Ecto neural progenitor cell (in vitro differentiated cells): ENCODE results near the gene CDH15.
A peak's percentile ranks its signal among the peaks of the same experiment; 100 is the strongest.
"Not testable (repeated sequence)": the region's sequence is repeated elsewhere in the genome, so short reads cannot be mapped to it uniquely, and the experiment has no call there.

Source experiments
- DNase-seq: peaks from one replicate; pipeline ENCODE4 v3.0.0-alpha.2; 2018; ENCODE audit warnings: low spot score

CDH15 gene

DNA sequence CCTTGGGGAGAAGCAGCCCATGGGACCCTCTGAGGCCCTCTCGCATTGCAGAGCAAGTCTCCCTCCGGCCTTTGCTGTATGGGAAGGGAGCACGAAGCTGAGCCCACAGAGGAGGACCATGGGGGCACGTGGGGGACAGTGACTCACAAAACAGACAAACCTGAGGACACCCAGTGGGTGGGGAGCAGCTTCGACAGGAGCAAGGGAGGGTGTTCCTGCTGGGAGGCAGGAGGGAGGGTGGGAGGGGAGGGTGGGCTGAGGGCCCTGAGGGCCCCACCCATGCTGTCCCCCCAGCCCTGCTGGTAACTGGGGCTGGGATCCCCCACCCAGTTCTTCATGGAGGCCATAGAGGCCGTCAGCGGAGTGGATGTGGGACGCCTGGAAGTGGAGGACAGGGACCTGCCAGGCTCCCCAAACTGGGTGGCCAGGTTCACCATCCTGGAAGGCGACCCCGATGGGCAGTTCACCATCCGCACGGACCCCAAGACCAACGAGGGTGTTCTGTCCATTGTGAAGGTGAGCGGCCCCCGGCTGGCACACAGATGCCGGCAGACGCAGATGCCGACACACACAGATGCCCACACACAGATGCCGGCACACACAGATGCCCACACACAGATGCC is 16.3 kb downstream of the CDH15 start:
- DNase-seq = peak; percentile 46

DNA sequence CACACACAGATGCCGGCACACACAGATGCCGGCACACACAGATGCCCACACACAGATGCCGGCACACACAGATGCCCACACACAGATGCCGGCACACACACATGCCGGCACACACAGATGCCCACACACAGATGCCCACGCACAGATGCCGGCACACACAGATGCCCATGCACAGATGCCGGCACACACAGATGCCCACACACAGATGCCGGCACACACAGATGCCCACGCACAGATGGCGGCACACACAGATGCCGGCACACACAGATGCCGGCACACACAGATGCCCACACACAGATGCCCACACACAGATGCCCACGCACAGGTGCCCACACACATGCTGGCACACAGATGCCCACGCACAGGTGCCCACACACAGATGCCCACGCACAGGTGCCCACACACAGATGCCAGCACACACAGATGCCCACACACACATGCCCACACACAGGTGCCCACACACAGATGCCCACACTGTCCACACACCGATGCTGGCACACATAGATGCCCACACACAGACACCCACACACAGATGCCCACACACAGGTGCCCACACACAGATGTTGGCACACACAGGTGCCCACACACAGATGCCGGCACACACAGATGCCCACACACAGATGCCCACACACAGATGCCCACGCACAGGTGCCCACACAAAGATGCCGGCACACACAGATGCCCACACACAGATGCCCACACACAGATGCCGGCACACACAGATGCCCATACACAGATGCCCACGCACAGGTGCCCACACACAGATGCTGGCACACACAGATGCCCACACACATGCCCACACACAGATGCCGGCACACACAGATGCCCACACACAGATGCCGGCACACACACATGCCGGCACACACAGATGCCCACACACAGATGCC is 17.2 kb downstream of the CDH15 start:
- not testable (repeated sequence) for DNase-seq

DNA sequence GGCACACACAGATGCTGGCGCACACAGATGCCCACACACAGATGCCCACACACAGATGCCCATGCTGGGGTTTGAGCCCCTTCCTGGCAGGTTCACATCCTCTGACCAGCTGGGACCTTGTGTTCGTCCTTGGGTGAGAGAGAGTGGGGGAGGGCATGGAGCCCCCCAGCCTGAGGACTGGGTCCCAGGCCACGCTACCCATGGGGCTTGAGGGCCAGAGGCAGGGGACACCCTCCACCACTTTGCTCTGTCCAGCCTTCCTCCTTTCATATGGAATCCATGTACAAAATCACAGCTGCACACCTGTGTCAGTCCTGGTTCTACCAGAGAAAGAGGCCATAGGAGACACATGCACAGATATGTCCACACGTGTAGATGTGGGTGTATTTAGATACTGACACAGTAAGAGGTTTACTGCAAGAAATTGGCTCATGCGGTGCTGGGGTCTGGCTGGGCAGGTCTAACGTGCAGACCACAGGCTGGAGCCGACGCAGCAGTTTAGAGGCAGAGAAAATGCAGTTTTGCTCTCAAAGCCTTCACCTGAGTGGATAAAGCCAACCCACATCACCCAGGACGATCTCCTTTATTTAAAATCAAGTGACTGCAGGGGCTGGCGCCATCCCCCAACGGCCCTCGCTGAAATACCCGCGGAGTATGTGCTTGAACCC is 17.9 kb downstream of the CDH15 start:
- peak; percentile 41 for DNase-seq

DNA sequence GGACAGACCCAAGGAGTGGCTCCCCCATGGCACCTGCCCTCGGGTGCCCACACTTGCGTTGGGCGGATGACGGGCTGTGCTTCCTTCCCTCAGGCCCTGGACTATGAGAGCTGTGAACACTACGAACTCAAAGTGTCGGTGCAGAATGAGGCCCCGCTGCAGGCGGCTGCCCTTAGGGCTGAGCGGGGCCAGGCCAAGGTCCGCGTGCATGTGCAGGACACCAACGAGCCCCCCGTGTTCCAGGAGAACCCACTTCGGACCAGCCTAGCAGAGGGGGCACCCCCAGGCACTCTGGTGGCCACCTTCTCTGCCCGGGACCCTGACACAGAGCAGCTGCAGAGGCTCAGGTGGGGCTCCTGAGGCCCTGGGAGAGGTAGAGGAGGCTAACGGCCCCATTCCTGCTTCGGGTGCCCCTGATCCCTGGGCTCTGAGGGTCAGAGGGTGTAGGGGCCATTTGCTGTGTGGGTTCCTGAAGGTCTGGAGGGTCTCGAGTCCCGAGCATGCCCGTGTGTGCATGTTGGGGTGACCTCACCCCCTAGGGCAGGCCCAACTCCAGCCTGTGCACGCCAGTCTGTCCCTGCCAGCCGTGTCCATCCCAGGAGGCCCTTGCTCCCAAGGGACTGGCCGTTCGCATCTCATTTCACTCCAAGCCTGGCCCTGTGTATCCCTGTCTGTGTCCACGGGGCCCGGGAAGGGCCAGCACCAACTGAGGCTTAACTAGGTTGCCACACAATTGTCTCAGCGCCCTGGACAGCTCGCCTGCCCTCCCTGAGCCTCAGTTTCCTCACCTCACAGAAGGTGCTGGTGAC is 18.8 kb downstream of the CDH15 start:
- peak; percentile 49 for DNase-seq

DNA sequence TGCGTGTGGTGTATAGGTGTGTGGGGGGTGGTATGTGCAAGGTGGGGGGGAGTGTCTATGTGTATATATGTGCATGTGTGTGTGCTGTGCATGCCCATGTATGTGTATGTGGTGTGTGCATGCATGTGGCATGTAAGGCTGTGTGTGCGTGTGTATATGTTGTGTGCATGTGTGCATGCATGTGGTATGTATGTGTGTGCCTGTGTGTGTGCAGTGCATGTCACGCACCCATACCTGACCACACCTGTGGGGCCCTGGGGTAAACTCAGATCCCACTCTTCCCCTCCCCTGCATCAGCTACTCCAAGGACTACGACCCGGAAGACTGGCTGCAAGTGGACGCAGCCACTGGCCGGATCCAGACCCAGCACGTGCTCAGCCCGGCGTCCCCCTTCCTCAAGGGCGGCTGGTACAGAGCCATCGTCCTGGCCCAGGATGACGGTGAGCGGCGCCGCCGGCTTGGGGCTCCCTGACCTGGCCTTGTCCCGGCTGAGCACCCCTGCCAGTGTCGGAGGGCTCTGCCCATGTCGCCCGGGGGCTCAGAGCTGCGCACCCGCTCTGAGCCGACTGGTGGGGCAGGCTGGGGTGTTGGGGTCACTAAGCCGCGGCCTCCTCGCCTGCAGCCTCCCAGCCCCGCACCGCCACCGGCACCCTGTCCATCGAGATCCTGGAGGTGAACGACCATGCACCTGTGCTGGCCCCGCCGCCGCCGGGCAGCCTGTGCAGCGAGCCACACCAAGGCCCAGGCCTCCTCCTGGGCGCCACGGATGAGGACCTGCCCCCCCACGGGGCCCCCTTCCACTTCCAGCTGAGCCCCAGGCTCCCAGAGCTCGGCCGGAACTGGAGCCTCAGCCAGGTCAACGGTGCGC is 19.7 kb downstream of the CDH15 start:
- peak; percentile 48 for DNase-seq

DNA sequence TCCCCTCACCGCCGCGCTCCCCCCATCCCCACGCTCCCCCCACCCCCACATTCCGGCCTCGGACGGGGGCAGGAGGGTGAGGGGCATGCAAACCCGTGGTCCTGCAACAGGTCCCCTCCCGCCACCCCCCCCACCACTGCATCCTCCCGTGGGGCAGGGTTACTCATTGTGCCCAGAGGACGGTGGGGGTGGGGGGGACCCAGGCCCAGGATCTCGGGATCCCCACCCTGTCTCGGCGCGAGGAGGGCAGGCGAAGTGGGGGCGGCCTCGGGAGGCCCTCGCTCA is 20.3 kb downstream of the CDH15 start:
- no peak for DNase-seq

DNA sequence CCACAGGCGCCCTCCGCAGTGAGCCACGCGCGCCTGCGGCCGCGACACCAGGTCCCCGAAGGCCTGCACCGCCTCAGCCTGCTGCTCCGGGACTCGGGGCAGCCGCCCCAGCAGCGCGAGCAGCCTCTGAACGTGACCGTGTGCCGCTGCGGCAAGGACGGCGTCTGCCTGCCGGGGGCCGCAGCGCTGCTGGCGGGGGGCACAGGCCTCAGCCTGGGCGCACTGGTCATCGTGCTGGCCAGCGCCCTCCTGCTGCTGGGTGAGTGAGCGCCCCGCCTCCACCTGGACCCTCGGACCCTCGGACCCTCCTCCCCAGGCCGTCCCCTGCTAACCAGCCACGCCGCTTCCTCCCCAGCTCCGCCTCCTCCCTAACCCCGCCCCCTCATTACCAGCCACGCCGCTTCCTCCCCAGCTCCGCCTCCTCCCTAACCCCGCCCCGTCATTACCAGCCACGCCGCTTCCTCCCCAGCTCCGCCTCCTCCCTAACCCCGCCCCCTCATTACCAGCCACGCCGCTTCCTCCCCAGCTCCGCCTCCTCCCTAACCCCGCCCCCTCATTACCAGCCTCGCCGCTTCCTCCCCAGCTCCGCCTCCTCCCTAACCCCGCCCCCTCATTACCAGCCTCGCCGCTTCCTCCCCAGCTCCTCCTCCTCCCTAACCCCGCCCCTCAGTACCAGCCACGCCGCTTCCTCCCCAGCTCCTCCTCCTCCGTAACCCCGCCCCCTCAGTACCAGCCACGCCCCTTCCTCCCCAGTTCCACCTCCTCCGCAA is 20.8 kb downstream of the CDH15 start:
- DNase-seq = peak; percentile 59

DNA sequence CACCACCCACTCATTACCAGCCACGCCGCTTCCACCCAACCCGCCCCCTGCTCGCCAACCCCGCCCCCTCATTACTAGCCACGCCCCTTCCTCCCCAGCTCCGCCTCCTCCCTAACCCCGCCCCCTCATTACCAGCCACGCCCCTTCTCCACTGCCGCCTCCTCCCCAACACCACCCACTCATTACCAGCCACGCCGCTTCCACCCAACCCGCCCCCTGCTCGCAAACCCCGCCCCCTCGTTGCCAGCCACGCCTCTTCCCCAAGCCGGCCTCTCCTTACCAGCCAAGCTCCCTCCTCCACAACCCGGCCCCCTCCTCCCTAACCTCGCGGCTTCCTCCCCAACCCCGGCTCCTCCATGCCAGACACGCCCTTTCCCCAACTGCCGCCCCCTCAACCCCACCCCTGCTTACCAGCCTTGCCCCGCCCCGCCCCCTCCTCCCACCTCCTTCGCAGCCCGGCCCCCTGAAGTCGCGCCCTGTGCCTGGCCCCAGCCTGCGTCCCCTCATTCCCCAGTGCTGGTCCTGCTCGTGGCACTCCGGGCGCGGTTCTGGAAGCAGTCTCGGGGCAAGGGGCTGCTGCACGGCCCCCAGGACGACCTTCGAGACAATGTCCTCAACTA is 21.5 kb downstream of the CDH15 start:
- DNase-seq = peak; percentile 81

DNA sequence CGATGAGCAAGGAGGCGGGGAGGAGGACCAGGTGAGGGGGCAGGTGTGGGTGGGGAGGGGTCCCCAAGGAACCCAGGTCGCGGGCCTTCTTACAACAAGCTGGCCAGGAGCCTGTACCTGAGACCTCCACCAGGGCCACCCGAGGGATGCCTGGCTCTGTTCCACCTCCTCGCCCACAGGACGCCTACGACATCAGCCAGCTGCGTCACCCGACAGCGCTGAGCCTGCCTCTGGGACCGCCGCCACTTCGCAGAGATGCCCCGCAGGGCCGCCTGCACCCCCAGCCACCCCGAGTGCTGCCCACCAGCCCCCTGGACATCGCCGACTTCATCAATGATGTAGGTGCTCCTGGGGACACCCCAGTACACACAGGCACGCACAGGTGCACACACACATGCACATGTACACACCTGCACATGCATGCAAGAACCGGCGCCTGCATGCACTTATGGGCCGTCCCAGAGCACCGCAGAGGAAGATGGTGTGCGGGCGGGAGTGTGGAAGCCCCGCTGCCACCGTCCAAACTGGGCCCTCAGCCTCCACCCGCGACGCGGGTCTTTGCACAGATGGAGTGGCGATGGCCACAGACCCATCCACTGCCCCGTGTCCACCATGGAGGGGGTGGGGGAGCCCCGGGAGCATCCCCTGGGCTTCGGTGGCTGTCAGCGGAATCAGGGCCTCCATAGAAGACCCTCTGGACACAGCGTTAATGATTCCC is 22.2 kb downstream of the CDH15 start:
- peak; percentile 52 for DNase-seq

DNA sequence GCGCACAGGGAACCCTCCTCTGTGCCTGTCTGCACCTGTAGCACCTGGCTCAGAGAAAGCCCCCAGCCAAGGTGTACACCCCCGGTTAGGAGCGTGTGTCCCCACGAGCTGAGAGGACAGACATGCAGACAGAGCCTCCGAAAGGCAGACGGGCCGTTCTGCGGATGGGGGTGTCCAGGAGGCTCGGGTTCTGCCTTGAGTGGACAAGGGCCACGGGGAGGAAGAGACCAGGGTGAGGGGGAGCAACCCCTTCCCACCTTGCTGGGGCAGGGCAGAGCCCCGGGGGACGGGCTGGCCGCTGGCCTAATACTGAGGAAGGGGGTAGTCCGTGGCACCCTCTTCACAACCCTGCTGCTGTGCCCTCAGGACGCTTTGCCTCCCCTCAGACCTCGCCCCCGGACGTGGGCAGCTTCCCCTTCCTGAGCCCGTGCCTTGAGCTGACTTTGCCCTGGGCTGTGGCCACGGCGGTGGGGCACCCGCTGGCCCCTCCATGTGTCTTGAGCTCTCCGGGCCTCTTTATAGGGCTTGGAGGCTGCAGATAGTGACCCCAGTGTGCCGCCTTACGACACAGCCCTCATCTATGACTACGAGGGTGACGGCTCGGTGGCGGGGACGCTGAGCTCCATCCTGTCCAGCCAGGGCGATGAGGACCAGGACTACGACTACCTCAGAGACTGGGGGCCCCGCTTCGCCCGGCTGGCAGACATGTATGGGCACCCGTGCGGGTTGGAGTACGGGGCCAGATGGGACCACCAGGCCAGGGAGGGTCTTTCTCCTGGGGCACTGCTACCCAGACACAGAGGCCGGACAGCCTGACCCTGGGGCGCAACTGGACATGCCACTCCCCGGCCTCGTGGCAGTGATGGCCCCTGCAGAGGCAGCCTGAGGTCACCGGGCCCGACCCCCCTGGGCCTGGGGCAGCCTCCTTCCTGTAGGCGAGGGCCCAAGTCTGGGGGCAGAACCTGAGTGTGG is 23.1 kb downstream of the CDH15 start:
- peak; percentile 53 for DNase-seq

DNA sequence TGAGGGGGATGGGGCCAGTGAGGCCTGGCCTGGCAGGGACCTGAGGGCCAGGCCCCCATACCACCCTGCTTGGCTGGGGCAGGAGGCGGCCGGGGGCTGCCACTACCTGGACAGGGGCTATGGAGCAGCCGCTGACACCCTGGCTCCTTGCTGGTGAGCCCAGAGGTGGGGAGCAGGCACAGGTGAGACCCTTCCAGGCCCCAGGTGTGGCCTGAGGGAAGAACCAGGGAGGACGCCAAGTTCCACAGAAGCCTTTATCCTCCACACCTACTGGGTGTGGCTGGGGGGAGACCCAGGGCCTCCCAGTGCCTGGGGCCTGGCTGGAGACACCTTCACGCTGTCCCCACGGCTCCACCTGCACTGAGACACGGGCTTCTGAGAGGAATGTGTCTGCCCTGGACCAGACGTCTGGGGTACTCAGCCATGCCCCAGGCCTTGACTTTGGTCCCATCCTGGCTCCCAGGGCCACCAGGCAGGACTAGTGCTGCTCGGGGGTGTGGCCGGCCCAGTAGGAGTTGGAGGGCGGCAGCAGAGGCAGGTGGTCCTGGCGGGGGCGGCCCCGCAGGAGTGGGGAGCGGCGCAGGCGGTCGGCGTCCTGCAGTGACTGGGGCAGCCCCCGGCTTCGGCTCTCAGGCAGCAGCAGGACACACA is 24.1 kb downstream of the CDH15 start:
- peak; percentile 42 for DNase-seq

DNA sequence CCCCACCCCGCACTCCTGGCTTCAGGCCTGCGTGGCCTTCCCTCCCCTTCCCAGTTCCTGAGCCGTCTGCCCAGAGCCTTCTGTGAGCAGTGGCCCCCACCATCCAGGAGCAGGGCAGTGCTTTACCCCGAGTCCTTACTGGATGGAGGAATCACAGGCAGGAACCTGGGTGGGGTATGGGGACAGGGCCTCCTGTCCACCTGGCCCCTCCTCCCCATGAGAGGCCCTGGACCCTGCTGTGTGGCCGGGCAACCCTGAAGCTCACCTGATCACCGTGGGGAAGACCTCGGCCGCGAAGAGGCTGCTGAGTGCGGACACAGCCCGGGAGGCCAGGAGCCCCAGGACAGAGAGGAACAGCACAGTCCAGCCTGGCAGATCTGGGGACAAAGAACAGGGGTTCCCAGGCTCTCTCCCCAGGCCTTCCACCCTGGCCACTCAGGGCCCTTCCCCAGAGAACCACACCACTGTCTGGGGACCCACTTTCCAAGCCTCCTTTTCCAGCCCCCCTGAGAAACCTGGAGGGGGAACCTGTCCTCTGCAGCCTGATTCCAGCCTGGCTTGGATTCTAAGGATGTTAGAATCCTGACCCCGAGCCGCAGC is 25.6 kb downstream of the CDH15 start:
- DNase-seq = no peak

DNA sequence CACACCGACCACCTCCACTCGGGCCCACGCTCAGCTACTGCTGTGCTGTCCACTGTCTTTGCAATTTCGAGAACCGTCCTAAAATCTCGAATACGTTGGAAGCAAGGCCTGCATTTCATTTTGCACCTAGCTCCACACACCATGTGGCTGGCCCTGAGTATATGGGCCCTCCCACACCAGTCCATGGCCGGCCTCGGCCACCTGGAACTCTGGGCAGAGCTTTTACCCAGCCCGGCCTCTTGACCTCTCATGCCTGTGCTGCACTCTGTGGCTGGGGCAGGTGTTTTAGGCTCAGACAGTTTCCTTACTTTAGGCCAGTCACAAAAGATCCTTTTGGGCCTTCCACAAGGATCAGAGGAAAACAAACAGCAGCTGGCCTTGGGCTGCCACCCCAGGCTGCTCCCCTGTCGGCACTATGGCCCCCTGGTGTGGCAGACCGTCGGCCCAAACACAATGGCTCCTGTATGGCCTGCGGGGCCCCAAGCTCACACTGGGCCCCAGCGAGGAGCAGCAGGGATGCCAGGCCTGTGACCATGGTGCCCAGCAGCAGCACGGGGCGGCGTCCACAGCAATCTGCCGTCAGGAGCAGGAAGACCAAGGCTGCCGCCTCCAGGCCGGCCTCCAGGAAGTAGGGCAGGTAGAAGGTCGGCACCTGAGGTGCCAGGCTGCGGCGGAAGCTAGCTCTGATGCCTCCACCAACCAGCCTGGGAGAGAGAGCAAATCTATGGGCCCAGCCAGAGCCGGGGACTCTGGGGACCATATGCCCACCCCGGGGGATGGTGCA is 26.3 kb downstream of the CDH15 start:
- DNase-seq = no peak

DNA sequence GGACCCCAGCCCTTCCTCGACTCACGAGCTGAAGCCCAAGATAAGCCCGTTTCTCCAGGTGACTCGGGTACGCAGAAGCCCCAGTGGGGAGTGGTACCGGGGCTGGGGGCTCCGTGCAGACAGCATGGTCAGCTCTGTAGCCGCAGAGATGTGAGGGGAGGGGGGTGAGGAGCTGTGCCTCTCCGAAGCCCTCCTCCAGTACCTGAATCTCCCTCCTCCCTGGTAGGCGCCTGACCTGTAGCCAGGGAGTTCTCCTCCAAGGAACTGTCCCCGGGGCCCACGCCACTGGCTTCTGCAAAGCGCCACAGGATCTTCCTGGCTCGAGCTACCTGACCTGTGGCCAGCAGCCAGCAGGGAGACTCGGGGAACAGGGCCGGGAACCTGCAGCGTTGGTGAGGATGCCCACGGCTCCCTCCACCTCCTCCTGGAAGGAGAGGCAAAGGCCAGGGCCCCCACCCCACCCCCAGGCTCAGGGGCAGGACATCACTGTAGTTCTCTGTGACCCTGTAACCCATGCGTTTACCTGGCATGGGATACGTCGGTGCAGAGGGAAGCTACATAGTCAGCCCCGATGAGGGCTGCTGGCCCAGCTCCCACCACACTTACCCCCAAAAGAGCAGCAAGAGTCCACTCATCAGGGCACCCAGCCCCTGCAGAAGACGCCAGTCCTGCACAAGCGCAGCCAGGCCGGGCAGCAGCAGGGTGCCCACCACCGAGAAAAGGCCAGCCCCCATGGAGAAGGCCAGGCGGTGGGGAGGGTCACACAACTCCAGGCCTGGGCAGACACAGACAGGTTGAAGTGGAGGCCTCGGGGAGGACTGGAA is 27.1 kb downstream of the CDH15 start:
- DNase-seq = no peak

DNA sequence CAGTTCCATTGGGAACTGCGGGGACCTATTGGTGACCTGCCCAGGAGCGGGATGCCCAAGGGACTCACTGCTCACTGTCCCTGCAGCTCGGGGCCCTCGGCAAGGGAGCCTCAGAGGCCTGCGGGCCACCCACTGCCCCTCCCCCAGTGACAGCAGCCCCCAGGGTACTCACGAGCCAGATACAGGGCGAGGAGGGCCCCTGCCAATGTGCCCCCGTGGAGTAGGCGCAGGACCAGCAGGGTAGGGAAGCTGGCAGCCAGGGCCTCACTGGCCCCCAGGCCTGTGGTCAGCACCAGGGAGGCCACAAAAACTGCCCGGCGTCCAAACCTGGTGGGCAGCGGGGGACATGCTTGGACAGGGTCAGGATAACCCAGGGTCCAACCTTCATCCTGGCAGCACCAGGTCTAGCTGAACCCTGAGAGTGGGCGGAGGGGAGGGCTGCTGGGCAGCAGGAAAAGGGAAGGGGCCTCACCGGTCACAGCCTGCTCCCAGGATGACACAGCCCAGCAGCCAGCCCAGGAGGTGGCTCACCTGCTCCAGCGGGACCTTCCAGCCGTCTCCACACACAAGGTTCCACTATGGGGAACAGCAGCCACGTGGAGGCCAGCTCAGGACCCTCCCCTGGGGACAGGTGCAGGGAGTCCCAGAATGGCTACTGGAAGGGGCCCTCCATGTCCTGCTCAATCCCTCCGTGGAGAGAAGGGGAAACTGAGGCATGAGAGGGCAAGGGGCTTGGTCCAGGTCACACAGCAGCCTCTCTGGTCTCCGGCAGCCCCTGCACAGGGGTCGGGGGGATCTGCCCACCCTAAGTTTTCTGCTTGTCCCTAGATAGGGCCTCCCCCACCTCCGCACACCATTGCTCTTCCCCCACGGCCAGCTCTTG is 27.9 kb downstream of the CDH15 start:
- DNase-seq = no peak
